OCI-LY1 (cell line): ENCODE results near the gene DOCK1.

Source experiments
- H2AFZ ChIP-seq: fragments of 200-600 bp; sonication (generic), shearing (Covaris generic); 2 replicates; pipeline ENCODE4 v1.6.0; 2014; ENCODE audit warnings: antibody characterized with exemption, mild to moderate bottlenecking, low read length
- H3F3A ChIP-seq: fragments of 200-600 bp; sonication (generic), shearing (Covaris generic); 2 replicates; pipeline ENCODE4 v1.6.0; 2014; ENCODE audit warnings: mild to moderate bottlenecking, antibody characterized with exemption, low read length, moderate library complexity; ENCODE audit not compliant: insufficient read depth
- H3K27ac ChIP-seq: fragments of 200-600 bp; sonication (generic); 2 replicates; pipeline ENCODE4 v1.5.1; 2014; ENCODE audit warnings: low read length, mixed run types, mild to moderate bottlenecking, low read depth; ENCODE audit not compliant: poor library complexity, severe bottlenecking
- H3K27me3 ChIP-seq: fragments of 200-600 bp; sonication (generic); 2 replicates; pipeline ENCODE4 v1.6.0; 2014; ENCODE audit warnings: antibody characterized with exemption, mild to moderate bottlenecking, low read length, moderate library complexity; ENCODE audit not compliant: insufficient read depth
- H3K36me3 ChIP-seq: fragments of 200-600 bp; sonication (generic); 2 replicates; pipeline ENCODE4 v1.6.1; 2014; ENCODE audit warnings: mild to moderate bottlenecking, antibody characterized with exemption, low read length, moderate library complexity, mixed read lengths; ENCODE audit not compliant: insufficient read depth
- H3K4me1 ChIP-seq: fragments of 200-600 bp; sonication (generic); 2 replicates; pipeline ENCODE4 v1.5.1; 2014; ENCODE audit warnings: mild to moderate bottlenecking, low read length, moderate library complexity; ENCODE audit not compliant: insufficient read depth, severe bottlenecking
- H3K4me2 ChIP-seq: fragments of 200-600 bp; sonication (generic), shearing (Covaris generic); 2 replicates; pipeline ENCODE4 v1.6.1; 2014; ENCODE audit warnings: low read length
- H3K4me3 ChIP-seq: fragments of 200-600 bp; sonication (generic); 2 replicates; pipeline ENCODE4 v1.5.1; 2014; ENCODE audit warnings: low read length, low read depth, mild to moderate bottlenecking, mixed read lengths; ENCODE audit not compliant: poor library complexity, severe bottlenecking
- H3K79me2 ChIP-seq: fragments of 200-600 bp; shearing (Covaris generic); 2 replicates; pipeline ENCODE4 v1.6.1; 2016; ENCODE audit warnings: mixed run types, low read length, mixed read lengths; ENCODE audit not compliant: insufficient read depth
- H3K9ac ChIP-seq: fragments of 200-600 bp; sonication (generic), shearing (Covaris generic); 2 replicates; pipeline ENCODE4 v1.6.1; 2014; ENCODE audit warnings: mild to moderate bottlenecking, low read length, mixed read lengths
- H3K9me2 ChIP-seq: fragments of 200-600 bp; sonication (generic), shearing (Covaris generic); 2 replicates; pipeline ENCODE4 v1.6.1; 2014; ENCODE audit warnings: low read depth, mild to moderate bottlenecking, low read length, mixed read lengths
- H3K9me3 ChIP-seq: fragments of 200-600 bp; shearing (Covaris generic); 2 replicates; pipeline ENCODE4 v1.6.1; 2014; ENCODE audit warnings: low read length, mixed read lengths
- H4K20me1 ChIP-seq: fragments of 200-600 bp; sonication (generic), shearing (Covaris generic); 2 replicates; pipeline ENCODE4 v1.6.0; 2016; ENCODE audit warnings: mild to moderate bottlenecking, low read length; ENCODE audit not compliant: insufficient read depth
- CTCF ChIP-seq: fragments of 200-600 bp; sonication (generic), shearing (Covaris generic); IDR thresholded peaks from 2 replicates; pipeline ENCODE4 v1.5.1; 2017; ENCODE audit warnings: mild to moderate bottlenecking, antibody characterized with exemption, low read length, moderate library complexity, mixed read lengths
- EZH2 ChIP-seq: fragments of 200-600 bp; sonication (generic), shearing (Covaris generic); IDR thresholded peaks from 2 replicates; pipeline ENCODE4 v1.8.0; 2017; ENCODE audit warnings: borderline replicate concordance, mixed run types, mild to moderate bottlenecking, antibody characterized with exemption, low read length, moderate library complexity, mixed read lengths

Gene DOCK1

GRCh38 chr10:126946746-126947145 is 41.5 kb downstream of the DOCK1 start:
- Histone ChIP-seq H3K9me3 (no peaks in the 10 kb centered on the region; the same call in 1 of the 2 replicates), H3K4me2 (no peak overlapping the region), H2AFZ (no peak overlapping the region), H3F3A (no peaks in the 10 kb centered on the region; the same call in 1 of the 2 replicates), H3K4me1 (no peaks in the 10 kb centered on the region), H3K9me2 (no peaks in the 10 kb centered on the region), H3K27me3 (no peaks in the 10 kb centered on the region), H4K20me1 (no peaks in the 10 kb centered on the region), H3K9ac (no peak overlapping the region), H3K79me2 (no peaks in the 10 kb centered on the region), H3K4me3 (no peak overlapping the region), H3K36me3 (no peaks in the 10 kb centered on the region), H3K27ac (no peak overlapping the region)
- TF ChIP-seq CTCF (no peak), EZH2 (no peak)

- Histone ChIP-seq H2AFZ (no peak overlapping the region), H3K9me3 (peaks cover 2% of the 10 kb centered on the region; the same call in 1 of the 2 replicates), H3K79me2 (no peaks in the 10 kb centered on the region)
These were observed 43.3 kb downstream of the DOCK1 start for GRCh38 chr10:126948355-126949160.

GRCh38 chr10:126949161-126949503 is 43.9 kb downstream of the DOCK1 start:
- Histone ChIP-seq H3K4me2 (no peak overlapping the region), H3K79me2 (no peaks in the 10 kb centered on the region), H2AFZ (no peak overlapping the region), H4K20me1 (no peaks in the 10 kb centered on the region), H3K9ac (no peak overlapping the region), H3K36me3 (no peaks in the 10 kb centered on the region), H3K9me3 (peaks cover 2% of the 10 kb centered on the region; the same call in 1 of the 2 replicates), H3K4me1 (no peaks in the 10 kb centered on the region), H3K4me3 (no peak overlapping the region), H3F3A (no peaks in the 10 kb centered on the region; the same call in 1 of the 2 replicates), H3K27me3 (no peaks in the 10 kb centered on the region), H3K9me2 (no peaks in the 10 kb centered on the region), H3K27ac (no peak overlapping the region)
- TF ChIP-seq EZH2 (no peak), CTCF (no peak)

More at GRCh38 chr10:126948355-126949160, 43.3 kb downstream of the DOCK1 start:
- Histone ChIP-seq H4K20me1 (no peaks in the 10 kb centered on the region), H3K4me1 (no peaks in the 10 kb centered on the region), H3K27me3 (no peaks in the 10 kb centered on the region), H3F3A (no peaks in the 10 kb centered on the region; the same call in 1 of the 2 replicates), H3K27ac (no peak overlapping the region), H3K9ac (no peak overlapping the region), H3K36me3 (no peaks in the 10 kb centered on the region), H3K9me2 (no peaks in the 10 kb centered on the region), H3K4me3 (no peak overlapping the region), H3K4me2 (no peak overlapping the region)
- no peak for TF ChIP-seq EZH2
- no peak for TF ChIP-seq CTCF
